Stimulated activated CD8-positive, alpha-beta memory T cell treated with anti-CD3 and anti-CD28 coated beads, Interleukin-7, amount 100 ng/mL, for 24 hours (primary cell): ENCODE data around the gene LRRC4.

Experiments used
- DNase-seq: peaks from one replicate; pipeline ENCODE4 v3.0.0-alpha.2; 2020; ENCODE audit warnings: low read depth

LRRC4 gene

GRCh38 chr7:128005117-128005516 lies 26.1 kb downstream of the LRRC4 start:
- DNase-seq, result no peak

GRCh38 chr7:128004623-128005022 lies 26.6 kb downstream of the LRRC4 start:
- no peak for DNase-seq

GRCh38 chr7:128003787-128004186 lies 27.4 kb downstream of the LRRC4 start:
- no peak for DNase-seq

GRCh38 chr7:128003167-128003566 lies 28.1 kb downstream of the LRRC4 start:
- DNase-seq, result no peak

- no peak for DNase-seq
These were observed 30.4 kb downstream of the LRRC4 start for GRCh38 chr7:128000854-128001265.

- no peak for DNase-seq
These were observed 31.2 kb downstream of the LRRC4 start for GRCh38 chr7:128000048-128000447.

DNA sequence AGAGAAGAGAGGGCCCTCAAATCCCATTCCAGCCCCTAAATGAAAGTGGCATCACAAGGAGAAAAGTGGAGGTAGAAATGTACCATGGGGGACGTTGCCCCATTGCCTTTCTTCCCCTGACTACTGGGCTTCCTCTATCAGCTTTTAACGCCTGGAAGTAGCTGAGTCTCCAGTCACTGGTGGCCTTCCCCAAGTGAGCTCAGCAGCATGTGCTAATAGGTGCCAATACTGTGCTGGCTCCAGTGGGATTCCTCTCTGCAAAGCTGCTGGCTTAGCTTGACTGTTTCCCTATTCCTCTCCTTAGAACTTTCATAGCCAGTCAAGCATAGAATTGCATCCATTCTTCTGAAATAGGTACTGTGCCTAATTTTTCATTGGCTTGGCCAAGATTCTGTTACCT lies 32.6 kb downstream of the LRRC4 start:
- no peak for DNase-seq

DNA sequence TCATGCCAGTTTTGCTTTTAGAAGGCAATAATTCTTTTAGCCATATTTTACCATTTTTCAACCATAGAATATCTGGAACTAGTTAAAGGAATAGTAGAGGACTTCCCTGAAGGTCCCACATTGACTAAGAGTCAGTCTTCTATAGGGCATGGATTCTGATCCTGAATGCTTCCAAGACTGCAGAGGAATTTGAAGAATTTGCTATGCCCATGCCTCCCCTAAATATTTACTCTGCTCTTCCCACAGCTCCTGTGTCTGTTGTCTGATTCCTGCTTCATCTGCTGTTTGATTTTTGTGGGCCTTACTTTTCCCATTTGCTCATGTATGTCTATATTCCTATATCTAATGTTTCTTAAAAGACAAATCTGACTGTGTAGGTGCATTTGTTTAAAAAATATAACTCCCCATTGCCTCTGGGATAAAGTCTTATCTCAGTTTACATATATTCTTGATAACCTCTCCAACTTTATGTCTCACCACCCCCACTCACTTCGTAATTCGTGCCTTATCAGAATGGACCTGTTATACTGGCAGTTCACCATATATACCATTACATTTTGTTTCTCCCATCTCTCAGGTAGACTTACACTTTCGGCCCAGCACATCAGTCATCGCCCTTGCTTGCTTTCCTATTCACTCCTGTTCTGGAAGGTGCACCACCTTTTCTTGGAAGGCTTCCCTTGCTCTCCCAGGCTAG lies 33.9 kb downstream of the LRRC4 start:
- DNase-seq, result no peak

- DNase-seq, result no peak
These were observed 34.8 kb downstream of the LRRC4 start for GRCh38 chr7:127996253-127997071.

GRCh38 chr7:127995881-127996215 lies 35.4 kb downstream of the LRRC4 start:
- DNase-seq, result no peak

GRCh38 chr7:127995156-127995880 lies 35.9 kb downstream of the LRRC4 start:
- no peak for DNase-seq

- no peak for DNase-seq
These were observed 37.2 kb downstream of the LRRC4 start for GRCh38 chr7:127993987-127994386.

DNA sequence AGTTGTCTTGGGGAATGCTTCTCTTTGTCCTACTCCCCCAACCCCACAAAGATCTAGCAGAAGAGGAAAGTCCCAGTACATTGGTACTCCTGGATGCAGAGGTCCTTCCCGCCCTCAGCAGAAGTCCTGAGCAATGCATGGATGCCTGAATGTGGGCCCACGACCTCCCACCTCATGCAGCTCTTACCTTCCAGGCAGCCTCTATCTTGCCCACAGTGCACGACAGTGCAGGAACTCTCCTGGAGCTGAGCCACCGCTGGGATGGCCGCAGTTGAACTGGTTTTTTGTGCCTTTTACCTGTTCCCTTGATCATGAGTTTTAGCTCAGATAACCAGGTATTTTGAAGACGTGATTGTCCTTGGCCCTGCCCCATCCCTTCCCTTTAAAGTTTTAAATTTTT lies 37.9 kb downstream of the LRRC4 start:
- no peak for DNase-seq

DNA sequence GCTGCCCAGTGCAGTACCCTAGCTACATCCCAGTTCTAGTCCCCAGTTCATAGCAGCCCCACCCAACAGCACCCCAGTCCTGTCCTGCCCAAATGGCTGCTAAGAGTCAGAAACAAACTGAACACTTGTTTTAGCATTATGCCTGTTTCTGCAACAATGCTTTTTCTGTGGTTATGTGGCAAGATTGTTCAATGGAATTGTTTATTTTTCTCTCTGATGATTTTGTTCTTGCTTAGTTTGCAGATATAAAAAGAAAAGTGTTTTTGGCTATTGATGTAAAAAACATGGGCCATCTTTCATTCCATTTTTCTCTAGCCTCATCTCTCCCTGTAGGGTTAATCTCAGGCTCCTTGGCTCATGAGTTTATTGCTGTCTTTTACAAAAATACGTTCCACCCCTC lies 42.5 kb downstream of the LRRC4 start:
- DNase-seq, result no peak

DNA sequence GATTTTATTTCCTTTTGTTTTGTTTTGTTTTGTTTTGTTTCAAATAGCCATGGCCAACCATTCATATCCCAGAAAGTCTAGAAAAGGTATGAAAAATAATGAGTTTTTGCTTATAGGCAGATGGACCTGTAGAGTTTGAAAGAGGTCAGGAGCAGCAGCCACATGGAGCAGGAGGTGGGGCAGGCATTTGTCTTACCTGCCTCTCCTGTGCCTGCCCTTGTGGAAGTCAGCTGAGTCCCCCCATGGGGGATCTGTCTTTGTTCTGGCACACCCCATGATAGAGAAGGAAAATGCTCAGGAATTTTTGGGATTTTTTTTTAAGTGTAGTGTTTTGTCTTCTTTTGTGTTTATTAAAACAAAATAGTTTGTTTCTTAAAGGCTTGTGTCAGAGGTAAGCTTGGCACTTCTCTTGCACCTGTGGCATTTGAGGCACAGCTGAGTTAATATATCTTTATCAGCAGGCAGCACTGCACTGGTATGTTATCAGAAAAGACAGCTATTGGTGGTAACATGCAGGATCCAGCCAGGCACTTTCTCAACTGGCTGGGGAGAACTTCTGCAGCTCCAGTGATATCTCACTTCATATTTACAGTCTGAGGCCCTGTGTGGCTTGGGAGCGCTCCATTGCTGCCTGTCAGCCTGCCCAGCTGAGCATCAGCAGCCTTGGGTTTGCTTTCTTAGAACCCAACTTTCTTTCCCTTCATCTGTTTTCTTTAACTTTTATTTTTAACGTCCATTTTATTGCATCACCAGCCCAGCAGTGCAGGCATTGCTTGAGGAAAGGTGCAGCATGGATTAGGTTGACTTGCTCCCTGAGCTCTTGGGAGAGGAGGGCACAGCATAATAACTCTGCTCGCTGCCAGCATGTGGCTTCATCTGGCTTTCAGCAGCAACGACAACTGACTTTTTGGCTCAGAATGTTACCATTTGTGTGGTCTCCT lies 44.4 kb downstream of the LRRC4 start:
- no peak for DNase-seq

DNA sequence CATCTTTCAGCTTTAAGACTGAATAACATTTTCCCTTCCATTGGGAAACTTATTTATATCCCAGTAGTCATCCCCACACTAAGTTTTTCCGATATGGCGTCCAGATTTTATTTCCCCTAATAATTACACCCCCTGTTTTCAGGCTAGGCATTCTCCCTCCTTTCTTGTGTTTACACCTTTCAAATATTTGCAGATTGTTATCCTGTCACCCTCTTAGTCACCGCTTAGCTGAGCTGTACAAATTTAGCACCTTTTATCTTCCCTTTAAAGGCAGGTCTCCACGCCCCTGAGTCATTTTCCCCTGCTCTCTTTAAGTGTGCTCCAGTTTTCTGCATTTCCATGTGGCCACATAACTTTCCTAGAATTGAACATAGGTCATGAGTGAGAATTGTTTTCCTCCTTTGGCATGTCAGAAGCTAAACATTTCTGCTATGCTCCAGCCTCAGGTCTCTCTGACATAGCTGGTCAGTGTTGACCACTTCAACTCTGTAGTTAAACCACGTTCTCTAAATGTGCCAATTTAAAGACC lies 47.4 kb downstream of the LRRC4 start:
- DNase-seq, result no peak

- no peak for DNase-seq
These were observed 49.3 kb downstream of the LRRC4 start for GRCh38 chr7:127981965-127982364.

DNA sequence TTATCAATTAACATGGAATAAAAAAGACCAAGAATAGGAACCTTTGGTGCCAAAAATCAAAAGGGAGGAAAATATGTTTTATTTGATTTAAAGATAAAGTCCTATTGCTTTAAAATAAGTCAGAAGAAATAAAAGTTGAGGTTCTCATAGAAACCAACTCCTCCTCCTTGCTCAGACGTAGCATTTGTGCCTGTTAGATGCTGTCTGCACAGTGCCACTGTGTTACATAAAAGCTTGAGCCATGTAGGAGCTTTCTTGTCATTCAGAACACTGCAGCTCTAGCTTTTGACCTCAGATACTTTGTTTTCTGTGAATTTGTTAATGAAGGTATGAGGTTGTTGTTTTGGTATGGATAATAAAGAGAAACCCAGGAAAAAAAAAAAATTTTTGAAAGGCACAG lies 50.3 kb downstream of the LRRC4 start:
- DNase-seq, result no peak

DNA sequence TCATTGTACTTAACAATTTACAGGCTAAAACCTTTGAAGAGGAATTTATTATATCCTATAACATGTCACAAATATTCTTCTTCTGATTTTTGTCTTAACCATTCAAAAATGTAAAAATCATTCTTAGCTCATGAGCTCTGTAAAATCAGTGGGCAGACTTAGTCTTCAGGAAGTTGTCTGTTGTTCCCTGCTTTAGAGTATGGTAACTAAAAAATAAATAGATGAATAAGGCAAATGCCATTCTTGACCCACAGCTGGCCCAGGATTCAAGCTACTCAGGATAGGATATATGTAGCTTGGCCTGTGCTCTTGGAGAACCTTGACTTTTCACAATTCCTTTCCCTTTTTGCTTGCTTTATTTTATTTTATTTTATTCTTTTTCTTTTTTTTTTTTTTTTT lies 51.5 kb downstream of the LRRC4 start:
- DNase-seq, result no peak

DNA sequence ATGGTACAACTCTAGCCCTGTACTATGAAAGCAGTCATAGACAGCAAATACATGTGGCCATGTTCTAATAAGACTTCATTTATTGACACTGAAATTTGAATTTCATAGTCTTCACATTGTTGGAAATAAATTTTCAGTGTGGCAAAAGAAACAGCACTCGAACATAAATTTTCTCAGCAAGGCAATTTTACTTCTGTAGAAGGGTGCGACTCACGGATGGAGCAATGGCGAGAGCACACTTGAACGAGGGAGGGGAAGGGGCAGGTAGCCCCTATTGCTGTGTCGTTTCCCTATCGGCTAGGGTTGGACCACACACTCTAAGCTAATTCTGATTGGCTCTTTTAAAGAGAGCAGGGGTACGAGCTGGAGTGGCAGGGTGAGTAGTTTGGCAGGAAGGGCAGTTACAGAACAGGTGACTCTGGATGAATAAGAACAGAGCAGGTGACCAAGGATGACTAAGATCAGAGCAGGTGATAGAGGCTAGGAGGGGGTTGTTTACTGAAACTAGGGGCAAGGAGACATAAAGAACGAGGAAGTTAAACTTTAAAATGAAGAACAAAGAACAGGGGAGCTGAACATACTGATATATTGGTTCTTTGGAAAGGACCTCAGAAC lies 52.0 kb downstream of the LRRC4 start:
- DNase-seq, result no peak

DNA sequence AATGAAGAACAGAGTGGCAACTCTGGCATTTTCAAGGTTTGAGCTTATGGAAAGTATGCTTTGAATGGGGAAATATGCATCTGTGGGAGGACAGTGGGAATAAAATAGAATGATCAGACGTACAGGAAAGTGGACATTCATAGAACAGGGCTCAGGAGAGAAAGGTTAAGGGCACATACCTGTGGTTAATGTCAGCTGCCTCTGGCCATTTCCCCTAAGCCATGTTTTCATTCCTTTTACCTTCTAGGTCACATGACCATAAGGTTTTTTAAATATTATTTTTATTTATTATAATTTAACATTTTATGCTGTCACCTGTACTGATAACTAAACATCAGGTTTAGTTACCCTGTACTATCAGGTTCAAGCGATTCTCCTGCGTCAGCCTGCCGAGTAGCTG lies 52.8 kb downstream of the LRRC4 start:
- DNase-seq, result no peak
